Gastroesophageal sphincter (tissue), 3 donors: ENCODE data around the gene SLC17A4.

Experiments
- EP300 ChIP-seq: sonication (generic); formaldehyde crosslinking; IDR thresholded peaks from one replicate; pipeline ENCODE4 v1.6.1; 2017; ENCODE audit warnings: antibody characterized with exemption, mild to moderate bottlenecking
- POLR2A ChIP-seq, 2 donors: fragments of 450-650 bp; IDR thresholded peaks; one replicate each; pipeline ENCODE4 v1.6.1; 2017; ENCODE audit warnings: antibody characterized with exemption in 2 of 2, mild to moderate bottlenecking in 2 of 2, moderate library complexity in 1 of 2
- TF ChIP-seq, protein P1 (sequence below), 4 experiments: fragments of 200-600 bp in 2 of 4; fragments of 450-650 bp in 2 of 4; sonication (generic) in 1 of 4; IDR thresholded peaks; one replicate each; pipeline ENCODE4 v1.5.1; 2017 to 2019; ENCODE audit warnings: antibody characterized with exemption in 4 of 4, mild to moderate bottlenecking in 2 of 4, moderate library complexity in 2 of 4

- TF ChIP-seq POLR2A (IDR thresholded peaks at IDR 0.05) (no peak), EP300 (no peak)
- TF ChIP-seq, protein P1, sequence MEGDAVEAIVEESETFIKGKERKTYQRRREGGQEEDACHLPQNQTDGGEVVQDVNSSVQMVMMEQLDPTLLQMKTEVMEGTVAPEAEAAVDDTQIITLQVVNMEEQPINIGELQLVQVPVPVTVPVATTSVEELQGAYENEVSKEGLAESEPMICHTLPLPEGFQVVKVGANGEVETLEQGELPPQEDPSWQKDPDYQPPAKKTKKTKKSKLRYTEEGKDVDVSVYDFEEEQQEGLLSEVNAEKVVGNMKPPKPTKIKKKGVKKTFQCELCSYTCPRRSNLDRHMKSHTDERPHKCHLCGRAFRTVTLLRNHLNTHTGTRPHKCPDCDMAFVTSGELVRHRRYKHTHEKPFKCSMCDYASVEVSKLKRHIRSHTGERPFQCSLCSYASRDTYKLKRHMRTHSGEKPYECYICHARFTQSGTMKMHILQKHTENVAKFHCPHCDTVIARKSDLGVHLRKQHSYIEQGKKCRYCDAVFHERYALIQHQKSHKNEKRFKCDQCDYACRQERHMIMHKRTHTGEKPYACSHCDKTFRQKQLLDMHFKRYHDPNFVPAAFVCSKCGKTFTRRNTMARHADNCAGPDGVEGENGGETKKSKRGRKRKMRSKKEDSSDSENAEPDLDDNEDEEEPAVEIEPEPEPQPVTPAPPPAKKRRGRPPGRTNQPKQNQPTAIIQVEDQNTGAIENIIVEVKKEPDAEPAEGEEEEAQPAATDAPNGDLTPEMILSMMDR (IDR thresholded peaks at IDR 0.05), result no peak
These were observed 14.0 kb downstream of the SLC17A4 start for GRCh38 chr6:25768566-25768965.
